ENCODE measurements around the gene CDK5RAP2. TPM values are rescaled to one million over a fixed set of nuclear protein-coding genes. Genes with fewer than 3 reads are reported as not detected.

CDK5RAP2 gene
- total and polyA plus RNA-seq, 9 of the 15 experiments (the other 6 are each of a cell fraction or from before 2014, with no cell fraction given) = 19.9 to 68.8 (median 42.2) TPM

DNA sequence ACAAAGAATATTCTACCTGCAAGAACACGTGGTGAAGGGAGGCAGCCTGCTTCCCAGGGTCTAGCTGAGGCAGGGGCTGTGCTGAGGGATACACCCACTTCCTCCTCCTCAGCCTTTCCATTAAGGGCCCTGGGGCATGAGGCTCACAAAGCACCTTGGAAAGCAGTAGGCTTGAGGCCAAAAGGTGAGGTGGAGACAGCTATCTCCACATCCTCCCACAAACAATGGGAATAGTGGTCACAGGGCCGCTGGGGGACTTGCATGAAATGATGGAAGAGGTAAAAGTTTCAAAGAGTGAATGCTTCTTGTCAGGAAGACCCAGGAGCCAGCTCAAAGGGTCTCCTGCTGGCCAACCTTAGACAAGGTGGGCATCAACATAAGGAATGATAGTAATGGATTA is 207.9 kb downstream of the CDK5RAP2 start:
- FAIRE-seq = no peak
- no peaks in the 10 kb centered on the region for H3K36me3 ChIP-seq (ENCODE audit: control insufficient read depth, insufficient read depth, low read length)
- no peaks in the 10 kb centered on the region for H3K9me1 ChIP-seq (ENCODE audit: control insufficient read depth, insufficient read depth, low read length)
- H2AFZ ChIP-seq (ENCODE audit: low read depth, low read length) = no peak overlapping the region
- H3K27me3 ChIP-seq (ENCODE audit: control insufficient read depth in 2 of 2, insufficient read depth in 2 of 2, low read length in 2 of 2) = peaks cover 3 to 25% of the 10 kb centered on the region in 2 experiments; a peak in 4 of 5 replicates
- H3K9me3 ChIP-seq (replicated peaks; ENCODE audit: control insufficient read depth, insufficient read depth, low read depth, low read length) = peaks cover 5% of the 10 kb centered on the region; the same call in 1 of the 2 replicates
- no peaks in the 10 kb centered on the region for H4K20me1 ChIP-seq (replicated peaks; ENCODE audit: control insufficient read depth, insufficient read depth, low read length)
- no peak for ATAC-seq
- H3K79me2 ChIP-seq (ENCODE audit: control insufficient read depth, insufficient read depth, low read length) = no peaks in the 10 kb centered on the region
- no peaks in the 10 kb centered on the region for H3K4me1 ChIP-seq (replicated peaks in 1 of 2; ENCODE audit: control insufficient read depth in 2 of 2, insufficient read depth in 2 of 2, low read length in 2 of 2)
- no peak overlapping the region for H3K27ac ChIP-seq (ENCODE audit: extremely low read depth, low read depth, low read length)
- intact Hi-C loops (cut with micrococcal nuclease) = no loop called here
- TF ChIP-seq DACH1 (IDR thresholded peaks at IDR 0.05; ENCODE audit: partially characterized antibody) = no peak
- TF ChIP-seq ZNF695 (CRISPR knock-in tag; IDR thresholded peaks at IDR 0.05) = no peak
- TF ChIP-seq HDAC2 (IDR thresholded peaks at IDR 0.05) = no peak
- no peak for TF ChIP-seq CTBP1 (IDR thresholded peaks at IDR 0.05; ENCODE audit: borderline replicate concordance)
- TF ChIP-seq TAF9B (IDR thresholded peaks at IDR 0.05; ENCODE audit: partially characterized antibody) = no peak
- no peak for TF ChIP-seq CBFA2T2 (conservative IDR thresholded peaks at IDR 0.05)
- TF ChIP-seq ZNF354B (CRISPR knock-in tag; IDR thresholded peaks at IDR 0.05) = no peak
- TF ChIP-seq, protein P1, sequence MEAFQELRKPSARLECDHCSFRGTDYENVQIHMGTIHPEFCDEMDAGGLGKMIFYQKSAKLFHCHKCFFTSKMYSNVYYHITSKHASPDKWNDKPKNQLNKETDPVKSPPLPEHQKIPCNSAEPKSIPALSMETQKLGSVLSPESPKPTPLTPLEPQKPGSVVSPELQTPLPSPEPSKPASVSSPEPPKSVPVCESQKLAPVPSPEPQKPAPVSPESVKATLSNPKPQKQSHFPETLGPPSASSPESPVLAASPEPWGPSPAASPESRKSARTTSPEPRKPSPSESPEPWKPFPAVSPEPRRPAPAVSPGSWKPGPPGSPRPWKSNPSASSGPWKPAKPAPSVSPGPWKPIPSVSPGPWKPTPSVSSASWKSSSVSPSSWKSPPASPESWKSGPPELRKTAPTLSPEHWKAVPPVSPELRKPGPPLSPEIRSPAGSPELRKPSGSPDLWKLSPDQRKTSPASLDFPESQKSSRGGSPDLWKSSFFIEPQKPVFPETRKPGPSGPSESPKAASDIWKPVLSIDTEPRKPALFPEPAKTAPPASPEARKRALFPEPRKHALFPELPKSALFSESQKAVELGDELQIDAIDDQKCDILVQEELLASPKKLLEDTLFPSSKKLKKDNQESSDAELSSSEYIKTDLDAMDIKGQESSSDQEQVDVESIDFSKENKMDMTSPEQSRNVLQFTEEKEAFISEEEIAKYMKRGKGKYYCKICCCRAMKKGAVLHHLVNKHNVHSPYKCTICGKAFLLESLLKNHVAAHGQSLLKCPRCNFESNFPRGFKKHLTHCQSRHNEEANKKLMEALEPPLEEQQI (IDR thresholded peaks at IDR 0.05) = no peak
- no peak for TF ChIP-seq JUNB (CRISPR knock-in tag; conservative IDR thresholded peaks at IDR 0.05)
- TF ChIP-seq ZNF175 (CRISPR knock-in tag; IDR thresholded peaks at IDR 0.05; ENCODE audit: low read depth) = no peak
- no peak for TF ChIP-seq ZNF197 (CRISPR knock-in tag; IDR thresholded peaks at IDR 0.05; ENCODE audit: low read depth)
- no peak for TF ChIP-seq ETV5 (CRISPR knock-in tag; IDR thresholded peaks at IDR 0.05; ENCODE audit: low read depth)
- no peak for TF ChIP-seq RBBP5 (IDR thresholded peaks at IDR 0.05; ENCODE audit: borderline replicate concordance, insufficient read depth, low read length, poor library complexity, severe bottlenecking)
- TF ChIP-seq XRCC4 (IDR thresholded peaks at IDR 0.05; ENCODE audit: extremely low read depth, insufficient read depth, insufficient read length) = no peak
- no peak for TF ChIP-seq RBFOX2 (IDR thresholded peaks at IDR 0.05; ENCODE audit: low read depth, low read length)
- TF ChIP-seq, protein P2, sequence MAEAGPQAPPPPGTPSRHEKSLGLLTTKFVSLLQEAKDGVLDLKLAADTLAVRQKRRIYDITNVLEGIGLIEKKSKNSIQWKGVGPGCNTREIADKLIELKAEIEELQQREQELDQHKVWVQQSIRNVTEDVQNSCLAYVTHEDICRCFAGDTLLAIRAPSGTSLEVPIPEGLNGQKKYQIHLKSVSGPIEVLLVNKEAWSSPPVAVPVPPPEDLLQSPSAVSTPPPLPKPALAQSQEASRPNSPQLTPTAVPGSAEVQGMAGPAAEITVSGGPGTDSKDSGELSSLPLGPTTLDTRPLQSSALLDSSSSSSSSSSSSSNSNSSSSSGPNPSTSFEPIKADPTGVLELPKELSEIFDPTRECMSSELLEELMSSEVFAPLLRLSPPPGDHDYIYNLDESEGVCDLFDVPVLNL (CRISPR knock-in tag; IDR thresholded peaks at IDR 0.05; ENCODE audit: low read depth) = no peak
- no peak for DNase-seq (ENCODE audit: extremely low read depth in 1 of 4, low spot score in 3 of 4)
- CTCF ChIA-PET (ENCODE audit: low intra/inter-chr PET ratio) = no interaction called here
- WGBS (ENCODE audit: insufficient coverage, low coverage, missing lambda C conversion rate) = 0% methylated on average over 2 of the region's 2 CpGs
- in situ Hi-C loops (cut with MboI) = no loop called here
- POLR2A ChIA-PET = interaction anchor here (0.6 kb wide), 1 partner anchor 233 kb away, joined by 3 read pairs; no protein-coding TSS in a partner anchor
- no peak overlapping the region for H3K9ac ChIP-seq (ENCODE audit: insufficient read depth in 1 of 2, low read depth in 2 of 2, low read length in 2 of 2)
- H3K4me2 ChIP-seq (ENCODE audit: insufficient read depth, low read length) = no peak overlapping the region
- no TSS peak for BruUV-seq (replicated peaks)
- H3K4me3 ChIP-seq = no peak overlapping the region

Data from K562 (cell line).